Activated T-cell treated with anti-CD3 and anti-CD28 coated beads, Interleukin-2, amount 50 U/mL, for 4 hours (primary cell): ENCODE measurements around the gene OR6A2. TPM values are rescaled to one million over a fixed set of nuclear protein-coding genes. Genes with fewer than 3 reads are reported as not detected.
A peak's percentile ranks its signal among the peaks of the same experiment; 100 is the strongest.

Source experiments
- ATAC-seq, 2 donors: fragments of 200-7000 bp; cut with Tn5 transposase; one replicate each; pipeline ENCODE4 v1.10.0; 2021
- DNase-seq: peaks from one replicate; pipeline ENCODE4 v3.0.0-alpha.2; 2020
- H3K27me3 Mint-ChIP-seq: one replicate; pipeline ENCODE4 v1.8.0; 2021; ENCODE audit warnings: low read depth, mixed read lengths
- H3K36me3 Mint-ChIP-seq: one replicate; pipeline ENCODE4 v1.8.0; 2022; ENCODE audit warnings: mixed read lengths; ENCODE audit not compliant: insufficient read depth
- H3K4me1 Mint-ChIP-seq: one replicate; pipeline ENCODE4 v1.8.0; 2021; ENCODE audit warnings: low read depth, mixed read lengths
- H3K4me3 Mint-ChIP-seq: one replicate; pipeline ENCODE4 v1.8.0; 2021; ENCODE audit warnings: mild to moderate bottlenecking, moderate library complexity, mixed read lengths
- H3K9me3 Mint-ChIP-seq: one replicate; pipeline ENCODE4 v1.8.0; 2021; ENCODE audit warnings: mixed read lengths
- total RNA-seq, 3 donors: library from RNA; stranded (reverse); gene quantifications; one replicate each; pipeline ENCODE4 v1.2.1, GENCODE V29; 2021

OR6A2 gene
- total RNA-seq, 3 donors from 2014 or later: not detected

GRCh38 chr11:6794639-6795038 lies 4.8 kb downstream of the OR6A2 start:
- Mint-ChIP-seq H3K4me1 (no peaks in the 10 kb centered on the region), H3K4me3 (no peak overlapping the region), H3K36me3 (no peaks in the 10 kb centered on the region), H3K27me3 (no peaks in the 10 kb centered on the region), H3K9me3 (no peaks in the 10 kb centered on the region)
- DNase-seq (no peak), ATAC-seq (no peak)

- no peak for DNase-seq
- H3K9me3 Mint-ChIP-seq: no peaks in the 10 kb centered on the region
- H3K36me3 Mint-ChIP-seq: no peaks in the 10 kb centered on the region
- no peak overlapping the region for H3K4me3 Mint-ChIP-seq
- no peak for ATAC-seq
- H3K4me1 Mint-ChIP-seq: no peaks in the 10 kb centered on the region
- peaks cover 9% of the 10 kb centered on the region for H3K27me3 Mint-ChIP-seq
Observed at GRCh38 chr11:6790546-6790945, 8.9 kb downstream of the OR6A2 start.

- no peak for ATAC-seq
- Mint-ChIP-seq H3K27me3 (peaks cover 18% of the 10 kb centered on the region), H3K4me1 (no peaks in the 10 kb centered on the region), H3K4me3 (no peak within 1 kb of the TSS), H3K36me3 (peaks cover 2% of the 10 kb centered on the region), H3K9me3 (no peaks in the 10 kb centered on the region)
- DNase-seq: no peak
Observed at GRCh38 chr11:6782720-6783119, 16.8 kb downstream of the OR6A2 start, which contains the start of gene OR2AG1. TSS of gene OR2AG1 (plus strand) at chr11:6783020. CDS start at chr11:6785038, 2,018 bp downstream.

- H3K4me3 Mint-ChIP-seq: no peak overlapping the region
- H3K4me1 Mint-ChIP-seq: no peaks in the 10 kb centered on the region
- peaks cover 2% of the 10 kb centered on the region for H3K36me3 Mint-ChIP-seq
- ATAC-seq (no peak), DNase-seq (no peak)
- peaks cover 19% of the 10 kb centered on the region for H3K27me3 Mint-ChIP-seq
- no peaks in the 10 kb centered on the region for H3K9me3 Mint-ChIP-seq
Observed at GRCh38 chr11:6780829-6781228, 18.7 kb downstream of the OR6A2 start.

GRCh38 chr11:6778518-6778917 lies 21.0 kb downstream of the OR6A2 start:
- Mint-ChIP-seq H3K4me1 (no peaks in the 10 kb centered on the region), H3K4me3 (no peak overlapping the region), H3K9me3 (no peaks in the 10 kb centered on the region), H3K27me3 (peaks cover 16% of the 10 kb centered on the region), H3K36me3 (peaks cover 2% of the 10 kb centered on the region)
- no peak for DNase-seq
- no peak for ATAC-seq

- Mint-ChIP-seq H3K4me3 (no peak within 1 kb of the TSS), H3K27me3 (peaks cover 5% of the 10 kb centered on the region), H3K9me3 (no peaks in the 10 kb centered on the region), H3K4me1 (no peaks in the 10 kb centered on the region), H3K36me3 (no peaks in the 10 kb centered on the region)
- ATAC-seq (no peak), DNase-seq (no peak)
Observed at GRCh38 chr11:6771926-6772893, 27.3 kb downstream of the OR6A2 start, which contains the start of gene OR2AG2. TSS of gene OR2AG2 (minus strand) at chr11:6771976. CDS start at chr11:6768957, 3,019 bp downstream.

- H3K36me3 Mint-ChIP-seq: no peaks in the 10 kb centered on the region
- peaks cover 7% of the 10 kb centered on the region for H3K4me1 Mint-ChIP-seq
- peak; percentile 49 for DNase-seq
- no peak overlapping the region for H3K4me3 Mint-ChIP-seq
- peaks cover 6% of the 10 kb centered on the region for H3K27me3 Mint-ChIP-seq
- H3K9me3 Mint-ChIP-seq: no peaks in the 10 kb centered on the region
- peak; percentile 76 to 88 for ATAC-seq
Observed at GRCh38 chr11:6757373-6757967, 42.0 kb downstream of the OR6A2 start.

- Mint-ChIP-seq H3K9me3 (no peaks in the 10 kb centered on the region), H3K36me3 (no peaks in the 10 kb centered on the region), H3K27me3 (peaks cover 2% of the 10 kb centered on the region), H3K4me3 (no peak overlapping the region), H3K4me1 (peaks cover 7% of the 10 kb centered on the region)
- no peak for ATAC-seq
- no peak for DNase-seq
Observed at GRCh38 chr11:6755953-6756347, 43.5 kb downstream of the OR6A2 start.

- Mint-ChIP-seq H3K27me3 (peaks cover under 1% of the 10 kb centered on the region), H3K4me1 (peaks cover 7% of the 10 kb centered on the region)
- ATAC-seq: peak; percentile 38 to 52
Observed at GRCh38 chr11:6755303-6755952, 44.1 kb downstream of the OR6A2 start.

GRCh38 chr11:6747097-6747668 lies 52.3 kb downstream of the OR6A2 start:
- peaks cover 25% of the 10 kb centered on the region for H3K4me1 Mint-ChIP-seq
- peak in 1 of 2 donors; percentile 12 for ATAC-seq
- no peaks in the 10 kb centered on the region for H3K36me3 Mint-ChIP-seq
- no peaks in the 10 kb centered on the region for H3K9me3 Mint-ChIP-seq
- no peaks in the 10 kb centered on the region for H3K27me3 Mint-ChIP-seq
- no peak overlapping the region for H3K4me3 Mint-ChIP-seq
- DNase-seq: no peak

More at GRCh38 chr11:6755303-6755952, 44.1 kb downstream of the OR6A2 start:
- Mint-ChIP-seq H3K9me3 (no peaks in the 10 kb centered on the region), H3K4me3 (no peak overlapping the region), H3K36me3 (no peaks in the 10 kb centered on the region)
- peak; percentile 25 for DNase-seq

- Mint-ChIP-seq H3K9me3 (no peaks in the 10 kb centered on the region), H3K27me3 (no peaks in the 10 kb centered on the region), H3K36me3 (no peaks in the 10 kb centered on the region), H3K4me1 (peaks cover 31% of the 10 kb centered on the region), H3K4me3 (no peak overlapping the region)
- ATAC-seq: peak; percentile 34 to 40
- no peak for DNase-seq
Observed at GRCh38 chr11:6746626-6747025, 52.9 kb downstream of the OR6A2 start.

- peaks cover 32% of the 10 kb centered on the region for H3K4me1 Mint-ChIP-seq
- peak; percentile 77 to 79 for ATAC-seq
Observed at GRCh38 chr11:6746086-6746618, 53.3 kb downstream of the OR6A2 start.

GRCh38 chr11:6745465-6746015 lies 53.9 kb downstream of the OR6A2 start:
- Mint-ChIP-seq H3K4me3 (no peak overlapping the region), H3K4me1 (peaks cover 36% of the 10 kb centered on the region), H3K27me3 (no peaks in the 10 kb centered on the region), H3K36me3 (peaks cover 3% of the 10 kb centered on the region), H3K9me3 (no peaks in the 10 kb centered on the region)
- no peak for DNase-seq
- ATAC-seq: no peak

More at GRCh38 chr11:6746086-6746618, 53.3 kb downstream of the OR6A2 start:
- H3K36me3 Mint-ChIP-seq: no peaks in the 10 kb centered on the region
- H3K9me3 Mint-ChIP-seq: no peaks in the 10 kb centered on the region
- H3K4me3 Mint-ChIP-seq: no peak overlapping the region
- H3K27me3 Mint-ChIP-seq: no peaks in the 10 kb centered on the region
- DNase-seq: peak; percentile 28
